LNCaP clone FGC (cell line): ENCODE measurements around the gene DFFA.
"Not testable (repeated sequence)": the region's sequence is repeated elsewhere in the genome, so short reads cannot be mapped to it uniquely, and the experiment has no call there.

Experiments used
- DNase-seq: peaks from one replicate; pipeline ENCODE4 v3.0.0-alpha.2; 2011; ENCODE audit warnings: low read depth
- H3K4me3 ChIP-seq: 2 replicates; pipeline ENCODE4 v1.5.1; 2011; ENCODE audit warnings: mild to moderate bottlenecking, low read depth, low read length, control low read depth
- CTCF ChIP-seq: IDR thresholded peaks from 2 replicates; pipeline ENCODE4 v1.5.1; 2012; ENCODE audit warnings: mild to moderate bottlenecking; ENCODE audit not compliant: control insufficient read depth, insufficient read depth; ENCODE audit errors: extremely low read depth

The DFFA gene

GRCh38 chr1:10421637-10422036, 50.7 kb downstream of the DFFA start:
- TF ChIP-seq CTCF: no peak
- H3K4me3 ChIP-seq: no peak overlapping the region
- DNase-seq: no peak

- DNase-seq: no peak
- TF ChIP-seq CTCF: no peak
- H3K4me3 ChIP-seq: no peak overlapping the region
Measured at GRCh38 chr1:10419351-10419750, 53.0 kb downstream of the DFFA start.

- H3K4me3 ChIP-seq, DNase-seq: not testable (repeated sequence)
Measured at GRCh38 chr1:10418741-10419140, 53.6 kb downstream of the DFFA start.

- H3K4me3 ChIP-seq, DNase-seq: not testable (repeated sequence)
Measured at GRCh38 chr1:10415967-10416366, 56.4 kb downstream of the DFFA start.

- TF ChIP-seq CTCF: no peak
- DNase-seq: peak; percentile 56
- H3K4me3 ChIP-seq: no peak overlapping the region
Measured at GRCh38 chr1:10415211-10415930, 57.0 kb downstream of the DFFA start.

- H3K4me3 ChIP-seq: no peak overlapping the region
Measured at GRCh38 chr1:10407201-10407600, 65.1 kb downstream of the DFFA start.

More at GRCh38 chr1:10407201-10407600, 65.1 kb downstream of the DFFA start:
- TF ChIP-seq CTCF: no peak
- no peak for DNase-seq
